Activated CD4-positive, alpha-beta T cell treated with anti-CD3 and anti-CD28 coated beads, Interleukin-2, amount 50 U/mL, for 1 hour (primary cell): ENCODE results near the gene SS18.

Experiments
- DNase-seq: peaks from one replicate; pipeline ENCODE4 v3.0.0-alpha.2; 2020

Gene SS18

DNA sequence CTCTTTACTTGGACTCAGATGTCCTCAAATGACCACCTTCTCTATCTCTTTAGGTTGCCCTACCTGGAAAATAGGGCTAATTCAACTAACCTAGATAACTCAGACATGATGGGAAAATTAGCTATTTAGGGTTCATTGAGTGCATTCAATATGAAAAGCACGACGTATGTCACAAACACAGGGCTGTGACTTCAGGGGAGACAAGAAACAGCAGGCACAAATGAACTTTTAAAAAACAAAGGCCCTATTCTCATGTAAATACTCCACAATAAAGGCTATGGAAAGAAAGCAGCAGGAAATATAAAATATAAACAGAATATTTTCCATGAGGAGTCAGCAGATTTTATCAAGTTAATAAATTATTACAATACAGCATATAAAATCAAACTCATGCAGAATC is 97.8 kb downstream of the SS18 start:
- no peak for DNase-seq

DNA sequence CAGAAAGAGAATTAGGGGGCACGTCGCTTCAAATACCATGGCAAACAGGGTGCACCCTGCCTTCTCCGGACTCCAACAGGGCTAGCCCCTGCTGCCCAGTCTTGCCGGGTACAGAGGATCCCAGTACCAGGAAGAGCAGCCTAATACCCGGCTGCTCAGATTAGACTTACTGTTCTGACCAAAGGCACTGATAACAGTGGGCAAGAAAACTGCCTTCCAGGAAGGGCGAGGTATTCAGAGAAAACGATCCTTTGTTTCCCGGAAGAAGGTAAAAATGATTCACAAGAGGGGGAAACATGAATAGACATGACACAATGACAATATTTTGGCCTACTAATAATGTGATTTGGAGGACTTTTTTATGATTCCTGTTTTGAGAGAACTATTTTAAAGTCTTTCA is 99.9 kb downstream of the SS18 start:
- DNase-seq: no peak

DNA sequence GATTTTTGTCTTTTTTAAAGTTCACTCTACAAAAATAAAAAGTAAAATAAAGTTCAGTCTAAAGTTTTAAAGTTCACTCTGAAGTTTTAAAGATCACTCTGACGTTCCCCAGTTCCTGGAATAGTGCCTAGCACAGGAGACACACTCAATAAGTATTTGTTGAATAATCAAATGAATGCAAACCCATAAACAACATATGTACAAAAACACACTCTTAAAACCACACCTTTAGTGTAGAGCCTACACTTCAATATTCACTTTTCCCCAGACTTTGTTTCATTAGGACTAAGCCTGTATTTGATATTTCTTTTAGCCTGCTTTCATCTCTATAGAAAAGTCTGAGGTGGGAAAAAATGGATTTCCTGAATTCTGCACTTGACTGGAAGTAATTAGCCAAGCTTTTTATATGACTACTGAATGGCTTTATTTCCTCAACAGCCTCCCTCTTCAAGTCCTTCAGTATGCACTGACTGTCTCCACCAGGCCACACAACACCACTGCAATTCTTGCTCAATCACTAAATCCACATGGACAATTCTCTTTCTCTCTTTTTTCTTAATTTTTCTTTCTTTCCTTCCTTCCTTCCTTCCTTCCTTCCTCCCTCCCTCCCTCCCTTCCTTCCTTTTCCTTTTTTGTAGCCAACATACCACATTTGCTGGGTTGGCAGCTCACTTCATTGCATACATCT is 104.6 kb downstream of the SS18 start:
- DNase-seq: no peak

DNA sequence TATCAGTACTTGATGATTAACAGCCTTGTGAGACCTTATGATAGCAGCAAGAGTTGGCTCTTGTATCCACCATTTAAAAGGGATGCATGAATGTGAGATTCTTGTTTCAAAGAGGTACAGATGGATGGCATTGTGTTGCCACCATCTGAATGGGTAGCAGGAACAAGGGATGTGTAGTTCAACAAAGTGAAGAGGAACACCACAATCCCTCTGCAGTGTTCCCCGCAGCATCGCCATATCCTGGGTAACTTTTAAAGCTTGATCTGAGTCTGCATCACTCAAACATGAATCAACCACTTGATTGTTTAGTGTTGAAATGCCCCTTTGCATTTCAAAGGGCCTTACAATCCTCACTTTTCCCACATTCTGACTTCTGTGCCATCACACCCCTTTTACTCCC is 106.7 kb downstream of the SS18 start:
- no peak for DNase-seq

DNA sequence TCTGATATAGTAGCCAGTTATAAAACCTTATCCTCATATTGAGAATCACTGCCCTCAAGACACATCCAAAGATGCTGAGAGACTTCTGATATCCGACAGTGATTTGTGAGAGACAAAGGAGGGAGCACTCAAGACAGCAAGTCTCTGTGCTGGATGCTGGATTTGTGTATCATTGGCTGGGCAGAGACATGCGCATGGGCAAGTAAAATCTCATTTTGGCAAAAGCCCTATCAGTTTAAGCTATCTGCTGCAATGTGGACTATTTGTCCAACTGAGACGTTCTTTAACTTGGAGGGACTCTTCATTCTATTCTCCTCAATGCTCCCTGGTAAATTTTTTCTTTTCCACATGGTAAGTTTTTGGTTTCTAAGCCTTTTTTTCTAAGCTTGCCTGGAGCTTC is 107.5 kb downstream of the SS18 start:
- no peak for DNase-seq

DNA sequence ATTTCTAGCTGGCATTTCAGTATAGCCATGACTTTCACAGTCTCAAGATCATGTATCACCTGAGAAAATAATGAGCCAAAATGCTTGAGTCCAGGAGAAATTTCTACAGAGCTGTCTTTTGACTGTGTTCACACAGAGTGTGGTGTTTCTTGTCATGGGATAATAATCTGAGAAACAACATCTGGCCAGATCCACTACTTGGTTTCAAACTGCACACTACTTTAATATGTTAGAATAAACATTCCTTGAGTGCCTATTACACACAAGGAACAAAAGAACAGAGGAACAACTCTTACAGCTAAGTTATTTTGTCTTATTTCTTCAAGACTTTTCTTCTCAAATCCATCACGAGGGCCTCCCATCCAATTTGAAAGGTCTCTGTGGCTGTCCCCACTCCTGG is 108.3 kb downstream of the SS18 start:
- DNase-seq: no peak

DNA sequence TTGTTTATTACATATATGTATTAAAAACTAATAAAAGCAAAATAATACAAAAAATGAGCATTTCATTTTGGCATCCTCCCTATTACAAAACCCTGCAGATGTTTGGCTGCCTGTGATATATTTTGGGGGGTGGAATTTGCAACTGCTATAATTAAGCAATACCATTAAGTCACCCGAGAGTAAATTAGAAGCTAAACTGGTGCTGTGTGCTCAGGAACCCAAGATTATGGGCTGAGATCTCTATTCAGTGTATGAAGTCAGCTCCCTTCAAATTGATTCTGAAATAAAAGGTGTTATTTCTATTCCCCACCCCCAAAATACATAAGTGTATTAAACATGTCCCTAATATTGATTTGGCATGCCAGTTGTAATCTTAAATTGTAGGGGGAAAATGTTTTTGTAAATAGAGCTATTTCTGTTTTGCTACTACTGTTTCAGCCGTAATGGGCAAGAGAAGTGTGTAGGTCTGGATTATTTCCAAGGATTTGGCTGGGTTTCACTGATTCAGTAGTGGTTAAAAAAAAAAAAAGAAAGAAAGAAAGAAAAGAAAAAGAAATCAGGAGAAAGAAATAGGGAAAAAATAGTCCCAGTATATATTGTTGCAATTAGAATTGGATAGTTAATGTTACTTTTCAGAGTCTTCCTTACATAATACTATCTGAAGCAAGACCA is 110.9 kb downstream of the SS18 start:
- no peak for DNase-seq

DNA sequence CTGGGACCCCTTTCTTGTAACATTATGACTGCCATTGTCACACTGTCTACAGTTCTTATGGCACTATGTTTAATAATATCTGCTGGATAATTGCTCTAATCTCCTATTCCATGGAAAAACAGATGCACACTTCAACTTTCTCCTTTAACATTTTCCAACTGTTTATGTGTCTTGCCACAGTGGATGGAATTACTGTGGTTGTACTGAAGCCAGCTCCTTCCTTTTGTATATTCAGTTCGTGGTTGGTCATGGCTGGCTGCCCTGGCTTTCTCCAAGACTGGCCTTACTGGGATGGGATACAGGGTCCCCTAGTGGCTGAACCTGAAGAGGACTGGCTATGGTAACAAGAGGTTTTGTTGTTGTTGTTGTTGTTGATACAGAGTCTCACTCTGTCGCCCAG is 113.9 kb downstream of the SS18 start:
- DNase-seq: no peak

DNA sequence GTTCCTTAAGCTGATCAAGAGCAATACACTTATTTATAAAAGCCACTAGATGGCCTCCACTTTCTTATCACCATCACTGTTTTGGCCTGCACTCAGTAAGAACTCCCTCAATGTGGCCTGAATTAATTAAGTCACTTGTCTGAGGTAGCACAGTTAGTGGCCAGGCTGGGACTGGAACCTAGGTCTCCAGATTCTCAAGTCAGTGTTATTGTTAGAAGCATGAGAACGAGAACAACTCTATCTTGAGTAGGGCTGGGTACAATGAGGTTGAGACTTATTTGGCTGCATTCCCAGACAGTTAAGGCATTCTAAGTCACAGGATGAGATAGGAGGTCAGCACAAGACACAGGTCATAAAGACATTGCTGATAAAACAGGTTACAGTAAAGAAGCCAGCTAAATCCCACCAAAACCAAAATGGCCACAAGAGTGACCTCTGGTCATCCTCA is 115.8 kb downstream of the SS18 start:
- DNase-seq: no peak
